Sigmoid colon (tissue), 3 donors: Measurements from ENCODE around the gene VCP.

Experiments
- POLR2A ChIP-seq, 2 donors: fragments of 450-650 bp; IDR thresholded peaks; one replicate each; pipeline ENCODE4 v1.6.1; 2016; ENCODE audit warnings: antibody characterized with exemption in 2 of 2, mild to moderate bottlenecking in 2 of 2, moderate library complexity in 2 of 2
- TF ChIP-seq, protein P1 (sequence below), 4 experiments: fragments of 450-650 bp in 3 of 4; fragments of 200-600 bp in 1 of 4; IDR thresholded peaks; one replicate each; pipeline ENCODE4 v1.5.1; 2016 to 2019; ENCODE audit warnings: antibody characterized with exemption in 4 of 4, mild to moderate bottlenecking in 3 of 4, moderate library complexity in 2 of 4

DNA sequence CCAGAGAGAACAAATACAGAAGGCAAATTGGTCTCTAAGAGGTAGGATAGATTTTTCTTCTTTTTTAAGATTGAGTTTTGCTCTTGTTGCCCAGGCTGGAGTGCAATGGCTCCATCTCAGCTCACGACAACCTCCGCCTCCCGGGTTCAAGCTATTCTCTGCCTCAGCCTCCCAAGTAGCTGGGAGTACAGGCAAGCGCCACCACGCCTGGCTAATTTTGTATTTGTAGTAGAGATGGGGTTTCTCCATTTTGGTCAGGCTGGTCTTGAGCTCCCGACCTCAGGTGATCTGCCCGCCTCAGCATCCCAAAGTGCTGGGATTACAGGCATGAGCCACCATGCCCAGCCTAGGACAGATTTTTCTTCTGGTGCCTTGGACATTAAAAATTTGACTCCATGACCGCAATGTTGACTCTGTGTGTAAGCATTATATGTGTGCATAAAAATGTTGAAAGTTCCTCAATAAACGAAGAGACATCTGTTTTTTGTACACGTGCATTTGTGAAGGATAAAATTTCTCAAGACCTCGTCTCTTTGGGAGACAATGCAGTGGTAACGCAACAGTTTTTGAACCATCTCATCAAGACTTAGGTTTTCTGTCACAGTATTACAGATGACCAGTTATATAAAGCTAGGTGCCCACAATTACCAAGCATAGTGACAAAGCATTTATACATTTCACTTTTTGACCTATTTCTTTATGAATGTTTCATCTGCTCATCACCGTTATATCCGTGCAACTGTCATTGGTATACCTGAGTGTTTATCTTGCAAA lies 17.4 kb downstream of the VCP start:
- no peak for TF ChIP-seq POLR2A (IDR thresholded peaks at IDR 0.05)
- TF ChIP-seq, protein P1, sequence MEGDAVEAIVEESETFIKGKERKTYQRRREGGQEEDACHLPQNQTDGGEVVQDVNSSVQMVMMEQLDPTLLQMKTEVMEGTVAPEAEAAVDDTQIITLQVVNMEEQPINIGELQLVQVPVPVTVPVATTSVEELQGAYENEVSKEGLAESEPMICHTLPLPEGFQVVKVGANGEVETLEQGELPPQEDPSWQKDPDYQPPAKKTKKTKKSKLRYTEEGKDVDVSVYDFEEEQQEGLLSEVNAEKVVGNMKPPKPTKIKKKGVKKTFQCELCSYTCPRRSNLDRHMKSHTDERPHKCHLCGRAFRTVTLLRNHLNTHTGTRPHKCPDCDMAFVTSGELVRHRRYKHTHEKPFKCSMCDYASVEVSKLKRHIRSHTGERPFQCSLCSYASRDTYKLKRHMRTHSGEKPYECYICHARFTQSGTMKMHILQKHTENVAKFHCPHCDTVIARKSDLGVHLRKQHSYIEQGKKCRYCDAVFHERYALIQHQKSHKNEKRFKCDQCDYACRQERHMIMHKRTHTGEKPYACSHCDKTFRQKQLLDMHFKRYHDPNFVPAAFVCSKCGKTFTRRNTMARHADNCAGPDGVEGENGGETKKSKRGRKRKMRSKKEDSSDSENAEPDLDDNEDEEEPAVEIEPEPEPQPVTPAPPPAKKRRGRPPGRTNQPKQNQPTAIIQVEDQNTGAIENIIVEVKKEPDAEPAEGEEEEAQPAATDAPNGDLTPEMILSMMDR (IDR thresholded peaks at IDR 0.05), result no peak
